T-helper 1 cell treated with Interleukin-12 subunit alpha and Interleukin-12 subunit beta and Interleukin-4 antibody, amounts not matched to agents 30 μg/mL and 1 μg/mL, for 36 hours (primary cell): ENCODE results near the gene MAPKAPK2.
"Not testable (repeated sequence)": the region's sequence is repeated elsewhere in the genome, so short reads cannot be mapped to it uniquely, and the experiment has no call there.

Experiments
- H3K27ac Mint-ChIP-seq: one replicate; pipeline ENCODE4 v1.8.0; 2021; ENCODE audit warnings: mild to moderate bottlenecking, mixed read lengths
- H3K27me3 Mint-ChIP-seq: one replicate; pipeline ENCODE4 v1.8.0; 2021; ENCODE audit warnings: low read depth, mixed read lengths
- H3K36me3 Mint-ChIP-seq: one replicate; pipeline ENCODE4 v1.8.0; 2021; ENCODE audit warnings: low read depth, mixed read lengths
- H3K4me1 Mint-ChIP-seq: one replicate; pipeline ENCODE4 v1.8.0; 2021; ENCODE audit warnings: low read depth, mixed read lengths
- H3K4me3 Mint-ChIP-seq: one replicate; pipeline ENCODE4 v1.8.0; 2021; ENCODE audit warnings: mild to moderate bottlenecking, moderate library complexity, mixed read lengths
- H3K9me3 Mint-ChIP-seq: one replicate; pipeline ENCODE4 v1.8.0; 2021; ENCODE audit warnings: mixed read lengths

The MAPKAPK2 gene

GRCh38 chr1:206684478-206685333 lies at the start of gene MAPKAPK2:
MAPKAPK2 (plus strand) TSS chr1:206684905; CDS start chr1:206685230, 325 bp downstream.
- H3K9me3 Mint-ChIP-seq, result no peaks in the 10 kb centered on the region
- peak within 1 kb of the TSS; percentile 98 for H3K4me3 Mint-ChIP-seq
- H3K27ac Mint-ChIP-seq, result peak within 1 kb of the TSS; percentile 96
- peaks cover 8% of the 10 kb centered on the region for H3K27me3 Mint-ChIP-seq
- H3K4me1 Mint-ChIP-seq, result peaks cover 42% of the 10 kb centered on the region
- H3K36me3 Mint-ChIP-seq, result peaks cover 5% of the 10 kb centered on the region

GRCh38 chr1:206635080-206635977 lies 49.4 kb upstream of the MAPKAPK2 start, which contains the start of gene DYRK3:
DYRK3 (plus strand) TSS chr1:206635536; CDS start chr1:206635704, 168 bp downstream.
- peaks cover 12% of the 10 kb centered on the region for H3K27me3 Mint-ChIP-seq
- peaks cover 2% of the 10 kb centered on the region for H3K36me3 Mint-ChIP-seq
- H3K9me3 Mint-ChIP-seq, result no peaks in the 10 kb centered on the region
- H3K27ac Mint-ChIP-seq, result peak within 1 kb of the TSS; percentile 94
- H3K4me3 Mint-ChIP-seq, result peak within 1 kb of the TSS; percentile 85
- peaks cover 27% of the 10 kb centered on the region for H3K4me1 Mint-ChIP-seq

DNA sequence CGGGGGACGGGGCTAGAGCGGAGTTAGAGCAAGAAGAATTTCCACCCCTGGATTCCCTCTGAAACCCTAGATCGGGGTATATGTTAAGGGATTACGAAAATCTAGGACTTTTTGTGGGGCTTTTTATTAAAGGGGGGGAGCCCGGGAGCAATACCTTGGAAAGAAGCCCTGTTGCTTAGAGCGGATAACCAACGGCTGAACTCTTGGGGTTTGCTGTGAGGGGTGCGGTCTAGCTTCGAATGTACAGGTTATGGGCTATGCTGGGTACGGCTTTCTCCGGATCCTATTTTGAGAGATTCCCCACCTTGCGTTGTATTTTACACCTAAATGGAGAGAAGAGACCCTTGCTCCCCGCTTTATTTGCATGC lies 48.7 kb upstream of the MAPKAPK2 start:
- Mint-ChIP-seq H3K9me3 (no peaks in the 10 kb centered on the region), H3K36me3 (peaks cover 2% of the 10 kb centered on the region), H3K27ac (peak overlapping the region; percentile 47), H3K4me1 (peaks cover 27% of the 10 kb centered on the region), H3K27me3 (peaks cover 12% of the 10 kb centered on the region), H3K4me3 (peak overlapping the region; percentile 85)

DNA sequence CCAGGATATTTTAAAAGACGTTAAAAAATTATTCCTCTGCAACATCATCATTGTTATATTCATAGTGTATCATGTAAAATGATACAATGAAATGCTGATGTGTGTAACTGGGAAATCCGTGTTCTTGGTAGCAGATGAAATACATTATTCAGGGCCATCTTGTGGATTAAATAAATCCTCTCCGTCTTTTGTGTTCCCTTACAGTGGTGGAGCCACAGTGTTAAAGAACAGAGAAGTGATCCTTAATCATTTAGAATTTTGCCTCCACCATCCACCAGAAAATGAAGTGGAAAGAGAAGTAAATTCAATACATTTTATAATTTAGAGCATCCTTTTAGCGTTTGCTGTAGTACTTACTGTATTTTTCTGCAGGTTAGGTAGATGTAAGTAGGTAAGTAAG lies 48.0 kb upstream of the MAPKAPK2 start:
- H3K4me3 Mint-ChIP-seq, result peak overlapping the region; percentile 18
- H3K27me3 Mint-ChIP-seq, result peaks cover 12% of the 10 kb centered on the region
- no peak overlapping the region for H3K27ac Mint-ChIP-seq
- H3K9me3 Mint-ChIP-seq, result no peaks in the 10 kb centered on the region
- H3K4me1 Mint-ChIP-seq, result peaks cover 27% of the 10 kb centered on the region
- peaks cover 2% of the 10 kb centered on the region for H3K36me3 Mint-ChIP-seq

DNA sequence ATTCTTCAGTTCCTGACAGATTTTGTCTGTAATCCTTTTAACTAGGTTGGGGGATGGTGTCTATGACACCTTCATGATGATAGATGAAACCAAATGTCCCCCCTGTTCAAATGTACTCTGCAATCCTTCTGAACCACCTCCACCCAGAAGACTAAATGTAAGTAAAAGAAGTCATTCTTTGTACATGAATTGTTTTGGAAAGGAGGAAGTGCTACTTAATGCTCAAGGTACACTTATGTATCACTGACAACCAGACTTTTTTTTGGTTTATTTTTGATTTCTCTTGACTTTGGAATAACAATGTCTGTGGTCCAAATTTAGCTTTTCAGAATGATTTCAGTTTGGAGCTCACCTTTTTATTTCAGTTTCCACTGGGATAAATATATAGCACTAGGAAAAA lies 47.1 kb upstream of the MAPKAPK2 start:
- Mint-ChIP-seq H3K4me1 (peaks cover 27% of the 10 kb centered on the region), H3K9me3 (no peaks in the 10 kb centered on the region), H3K27me3 (peaks cover 8% of the 10 kb centered on the region), H3K36me3 (peaks cover 2% of the 10 kb centered on the region), H3K4me3 (peak overlapping the region; percentile 29), H3K27ac (no peak overlapping the region)

DNA sequence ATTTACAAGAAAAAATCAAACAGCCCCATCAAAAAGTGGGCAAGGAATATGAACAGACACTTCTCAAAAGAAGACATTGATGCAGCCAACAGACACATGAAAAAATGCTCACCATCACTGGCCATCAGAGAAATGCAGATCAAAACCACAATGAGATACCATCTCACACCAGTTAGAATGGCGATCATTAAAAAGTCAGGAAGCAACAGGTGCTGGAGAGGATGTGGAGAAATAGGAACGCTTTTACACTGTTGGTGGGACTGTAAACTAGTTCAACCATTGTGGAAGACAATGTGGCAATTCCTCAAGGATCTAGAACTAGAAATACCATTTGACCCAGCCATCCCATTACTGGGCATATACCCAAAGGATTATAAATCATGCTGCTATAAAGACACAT lies 42.6 kb upstream of the MAPKAPK2 start:
- not testable (repeated sequence) for H3K27me3 Mint-ChIP-seq, H3K36me3 Mint-ChIP-seq, H3K4me1 Mint-ChIP-seq, H3K27ac Mint-ChIP-seq, H3K9me3 Mint-ChIP-seq, H3K4me3 Mint-ChIP-seq

GRCh38 chr1:206643118-206643698 lies 41.5 kb upstream of the MAPKAPK2 start:
- H3K27me3 Mint-ChIP-seq, result no peaks in the 10 kb centered on the region
- H3K9me3 Mint-ChIP-seq, result no peaks in the 10 kb centered on the region
- peaks cover 3% of the 10 kb centered on the region for H3K4me1 Mint-ChIP-seq
- no peak overlapping the region for H3K4me3 Mint-ChIP-seq
- H3K27ac Mint-ChIP-seq, result no peak overlapping the region
- H3K36me3 Mint-ChIP-seq, result peaks cover 16% of the 10 kb centered on the region

DNA sequence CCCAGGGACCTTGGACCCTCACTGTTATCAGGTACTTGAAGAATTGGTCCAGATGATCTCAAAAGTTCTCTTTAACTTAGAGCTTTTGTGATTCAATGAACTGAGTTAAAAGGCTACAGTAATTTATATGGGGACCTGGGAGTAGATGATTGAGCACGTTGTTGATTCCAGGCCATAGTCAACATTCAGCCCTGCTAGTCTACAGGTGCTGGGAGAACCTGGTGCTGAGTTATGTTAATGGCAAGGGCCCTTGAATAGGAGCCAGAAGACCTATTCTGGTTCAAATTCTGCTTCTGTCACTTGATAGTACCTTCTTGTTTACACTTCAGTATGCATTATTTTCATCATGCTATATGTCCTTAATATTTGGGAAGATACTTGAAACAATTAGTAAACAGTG lies 38.2 kb upstream of the MAPKAPK2 start:
- H3K9me3 Mint-ChIP-seq, result no peaks in the 10 kb centered on the region
- peaks cover 8% of the 10 kb centered on the region for H3K4me1 Mint-ChIP-seq
- peaks cover 27% of the 10 kb centered on the region for H3K36me3 Mint-ChIP-seq
- no peak overlapping the region for H3K27ac Mint-ChIP-seq
- no peak overlapping the region for H3K4me3 Mint-ChIP-seq
- H3K27me3 Mint-ChIP-seq, result no peaks in the 10 kb centered on the region

DNA sequence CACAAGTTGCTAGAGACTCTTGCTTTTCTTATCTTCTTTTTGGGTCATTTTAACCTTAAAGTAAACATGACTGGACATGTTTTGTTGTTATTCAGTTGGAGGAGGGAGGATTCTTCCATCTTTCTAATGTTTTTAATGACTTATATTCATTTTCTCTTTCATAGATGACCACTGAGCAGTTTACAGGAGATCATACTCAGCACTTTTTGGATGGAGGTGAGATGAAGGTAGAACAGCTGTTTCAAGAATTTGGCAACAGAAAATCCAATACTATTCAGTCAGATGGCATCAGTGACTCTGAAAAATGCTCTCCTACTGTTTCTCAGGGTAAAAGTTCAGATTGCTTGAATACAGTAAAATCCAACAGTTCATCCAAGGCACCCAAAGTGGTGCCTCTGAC lies 37.5 kb upstream of the MAPKAPK2 start:
- Mint-ChIP-seq H3K36me3 (peaks cover 32% of the 10 kb centered on the region), H3K4me1 (peaks cover 8% of the 10 kb centered on the region), H3K27ac (no peak overlapping the region), H3K9me3 (no peaks in the 10 kb centered on the region), H3K27me3 (no peaks in the 10 kb centered on the region), H3K4me3 (no peak overlapping the region)

DNA sequence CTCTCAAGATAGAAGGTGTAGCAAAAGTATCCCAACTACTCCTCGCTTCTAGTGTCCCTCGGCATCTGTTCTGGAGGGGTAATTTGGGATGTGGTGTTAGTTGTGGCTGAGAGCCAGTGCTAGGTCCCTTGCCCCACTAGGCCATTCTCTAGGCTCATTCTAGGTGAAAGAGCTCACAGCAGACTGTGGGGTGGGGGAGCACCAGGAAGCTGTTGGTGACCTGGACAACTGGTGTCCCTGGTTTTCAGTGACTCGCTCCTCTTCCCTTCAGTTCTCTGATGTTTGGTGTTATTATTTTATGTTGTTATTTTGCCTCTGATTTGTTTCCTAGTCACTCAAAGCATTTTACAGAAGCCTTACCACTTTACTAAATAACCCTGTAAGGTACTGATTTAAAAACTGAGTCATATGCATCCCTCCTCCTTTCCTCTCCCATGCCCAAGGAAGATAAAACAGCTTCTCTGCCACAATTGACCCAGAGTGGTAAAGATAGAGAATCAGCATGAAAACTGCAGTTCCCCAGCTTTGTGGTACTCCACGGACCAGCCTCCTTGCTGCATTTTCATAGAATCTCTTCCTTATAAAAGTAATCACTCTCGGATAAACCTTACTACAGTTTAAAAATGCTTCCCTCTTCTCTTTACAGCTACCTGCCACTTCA lies 35.3 kb upstream of the MAPKAPK2 start:
- Mint-ChIP-seq H3K9me3 (no peaks in the 10 kb centered on the region), H3K4me3 (no peak overlapping the region), H3K36me3 (peaks cover 32% of the 10 kb centered on the region), H3K4me1 (peaks cover 8% of the 10 kb centered on the region), H3K27me3 (no peaks in the 10 kb centered on the region), H3K27ac (peak overlapping the region; percentile 42)

- Mint-ChIP-seq H3K27me3 (no peaks in the 10 kb centered on the region), H3K9me3 (no peaks in the 10 kb centered on the region), H3K4me1 (peaks cover 8% of the 10 kb centered on the region), H3K27ac (peak overlapping the region; percentile 64), H3K36me3 (peaks cover 32% of the 10 kb centered on the region), H3K4me3 (no peak overlapping the region)
Measured at GRCh38 chr1:206651014-206651413, 33.7 kb upstream of the MAPKAPK2 start.

GRCh38 chr1:206651958-206652890 lies 32.5 kb upstream of the MAPKAPK2 start:
- H3K9me3 Mint-ChIP-seq, result no peaks in the 10 kb centered on the region
- H3K4me1 Mint-ChIP-seq, result peaks cover 5% of the 10 kb centered on the region
- H3K27ac Mint-ChIP-seq, result no peak overlapping the region
- peaks cover 25% of the 10 kb centered on the region for H3K36me3 Mint-ChIP-seq
- H3K4me3 Mint-ChIP-seq, result no peak overlapping the region
- peaks cover 3% of the 10 kb centered on the region for H3K27me3 Mint-ChIP-seq

DNA sequence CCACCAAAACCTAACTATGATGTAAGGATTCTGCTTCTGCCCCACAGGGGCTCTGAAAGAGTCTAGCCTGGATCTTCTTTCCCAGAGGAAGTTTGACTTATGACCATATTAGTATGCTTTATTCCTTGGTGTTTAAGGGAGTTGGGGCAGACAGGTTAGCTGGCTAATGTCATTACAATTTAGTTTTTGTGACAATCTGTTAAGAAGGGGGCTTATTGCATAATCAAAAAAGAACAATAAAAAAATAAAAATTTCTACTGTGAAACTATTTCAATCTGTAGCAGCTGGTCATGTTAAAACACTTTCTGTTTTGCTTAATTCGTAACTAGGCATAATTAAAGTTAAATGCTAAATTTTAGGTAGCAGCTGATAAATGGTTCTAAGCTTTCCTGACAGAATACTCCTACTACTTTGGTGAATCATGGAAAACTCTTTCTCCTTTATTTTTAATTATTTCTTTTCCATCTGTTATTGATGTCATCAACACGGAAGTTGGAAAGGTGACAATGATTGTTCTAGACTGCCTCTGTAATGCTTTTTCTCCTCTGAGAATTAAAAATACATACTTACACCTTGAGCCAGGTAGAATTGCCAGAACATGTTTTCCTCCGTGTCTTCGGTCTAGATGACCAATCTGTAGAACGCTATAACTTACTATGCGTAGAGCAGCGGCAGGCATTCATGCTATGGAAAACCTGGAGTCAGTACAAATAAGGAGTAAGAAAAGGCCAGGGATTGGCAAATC lies 30.8 kb upstream of the MAPKAPK2 start:
- Mint-ChIP-seq H3K36me3 (peaks cover 17% of the 10 kb centered on the region), H3K4me1 (peaks cover 16% of the 10 kb centered on the region), H3K27ac (no peak overlapping the region), H3K4me3 (no peak overlapping the region), H3K27me3 (peaks cover 12% of the 10 kb centered on the region), H3K9me3 (no peaks in the 10 kb centered on the region)
